ENCODE data around the gene TRPV3. TPM values are rescaled to one million over a fixed set of nuclear protein-coding genes. Genes with fewer than 3 reads are reported as not detected.

The TRPV3 gene
- total and polyA plus RNA-seq, 2 donors (not counting 1 experiment from before 2014, with no cell fraction given): 0.20 to 0.99 TPM

- H3K9me3 ChIP-seq (ENCODE audit: control insufficient read depth, insufficient read depth, low read depth, low read length): no peaks in the 10 kb centered on the region
- H3K27ac ChIP-seq (ENCODE audit: insufficient read depth, low read length): no peak overlapping the region
- TF ChIP-seq, protein P1, sequence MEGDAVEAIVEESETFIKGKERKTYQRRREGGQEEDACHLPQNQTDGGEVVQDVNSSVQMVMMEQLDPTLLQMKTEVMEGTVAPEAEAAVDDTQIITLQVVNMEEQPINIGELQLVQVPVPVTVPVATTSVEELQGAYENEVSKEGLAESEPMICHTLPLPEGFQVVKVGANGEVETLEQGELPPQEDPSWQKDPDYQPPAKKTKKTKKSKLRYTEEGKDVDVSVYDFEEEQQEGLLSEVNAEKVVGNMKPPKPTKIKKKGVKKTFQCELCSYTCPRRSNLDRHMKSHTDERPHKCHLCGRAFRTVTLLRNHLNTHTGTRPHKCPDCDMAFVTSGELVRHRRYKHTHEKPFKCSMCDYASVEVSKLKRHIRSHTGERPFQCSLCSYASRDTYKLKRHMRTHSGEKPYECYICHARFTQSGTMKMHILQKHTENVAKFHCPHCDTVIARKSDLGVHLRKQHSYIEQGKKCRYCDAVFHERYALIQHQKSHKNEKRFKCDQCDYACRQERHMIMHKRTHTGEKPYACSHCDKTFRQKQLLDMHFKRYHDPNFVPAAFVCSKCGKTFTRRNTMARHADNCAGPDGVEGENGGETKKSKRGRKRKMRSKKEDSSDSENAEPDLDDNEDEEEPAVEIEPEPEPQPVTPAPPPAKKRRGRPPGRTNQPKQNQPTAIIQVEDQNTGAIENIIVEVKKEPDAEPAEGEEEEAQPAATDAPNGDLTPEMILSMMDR (conservative IDR thresholded peaks at IDR 0.05 in 1 of 2, IDR thresholded peaks at IDR 0.05 in 1 of 2; ENCODE audit: low read depth in 1 of 2, low read length in 2 of 2): no peak
- TF ChIP-seq EZH2 (IDR thresholded peaks at IDR 0.05; ENCODE audit: low read length, missing control alignments): no peak
- H3K9ac ChIP-seq (ENCODE audit: insufficient read depth, low read length): no peak overlapping the region
- no peaks in the 10 kb centered on the region for H4K20me1 ChIP-seq (ENCODE audit: control insufficient read depth, extremely low read depth, insufficient read depth, low read length)
- H2AFZ ChIP-seq (ENCODE audit: low read length): no peak overlapping the region
- DNase-seq (ENCODE audit: low read depth in 2 of 2): no peak
- H3K36me3 ChIP-seq (ENCODE audit: control insufficient read depth, insufficient read depth, low read length): no peaks in the 10 kb centered on the region
- H3K4me3 ChIP-seq (replicated peaks in 1 of 4; ENCODE audit: control extremely low read depth in 1 of 4, insufficient read depth in 1 of 4, low read depth in 3 of 4, low read length in 4 of 4): no peak overlapping the region
- no peaks in the 10 kb centered on the region for H3K79me2 ChIP-seq (ENCODE audit: control insufficient read depth, insufficient read depth, low read length)
- peaks cover 4% of the 10 kb centered on the region for H3K4me1 ChIP-seq (ENCODE audit: control insufficient read depth, extremely low read depth, insufficient read depth, low read length)
- H3K4me2 ChIP-seq (ENCODE audit: extremely low read depth, insufficient read depth, low read length): no peak overlapping the region
- H3K27me3 ChIP-seq (ENCODE audit: control insufficient read depth, insufficient read depth, low read length): no peaks in the 10 kb centered on the region
Measured at GRCh38 chr17:3553419-3554401, 3.9 kb downstream of the TRPV3 start.

DNA sequence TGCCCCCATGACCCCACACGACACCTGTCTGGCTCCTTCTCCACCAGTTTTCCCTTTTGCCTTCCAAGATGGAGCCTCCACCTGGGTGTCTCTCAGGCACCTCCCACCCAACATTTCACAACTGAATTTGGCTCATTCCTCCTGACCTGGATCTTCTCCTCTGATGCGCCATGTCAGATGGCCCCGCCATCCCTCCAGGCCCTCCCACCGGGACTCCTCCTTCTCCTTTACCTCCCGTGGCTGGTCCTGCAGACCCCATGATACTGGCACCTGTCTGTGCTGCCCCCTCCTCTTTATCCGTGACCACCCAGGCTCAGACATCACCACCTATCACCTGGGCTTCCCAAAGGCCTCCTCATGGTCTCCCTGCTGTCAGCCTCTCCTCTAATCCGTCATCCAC, 4.7 kb downstream of the TRPV3 start:
- no peak overlapping the region for H3K27ac ChIP-seq (ENCODE audit: insufficient read depth, low read length)
- no peak for DNase-seq (ENCODE audit: low read depth in 2 of 2)
- no peaks in the 10 kb centered on the region for H3K27me3 ChIP-seq (ENCODE audit: control insufficient read depth, insufficient read depth, low read length)
- H3K4me1 ChIP-seq (ENCODE audit: control insufficient read depth, extremely low read depth, insufficient read depth, low read length): no peaks in the 10 kb centered on the region
- H3K4me3 ChIP-seq (replicated peaks in 1 of 4; ENCODE audit: control extremely low read depth in 1 of 4, insufficient read depth in 1 of 4, low read depth in 3 of 4, low read length in 4 of 4): no peak overlapping the region
- H2AFZ ChIP-seq (ENCODE audit: low read length): no peak overlapping the region
- no peaks in the 10 kb centered on the region for H3K9me3 ChIP-seq (ENCODE audit: control insufficient read depth, insufficient read depth, low read depth, low read length)
- no peak overlapping the region for H3K9ac ChIP-seq (ENCODE audit: insufficient read depth, low read length)
- no peak for TF ChIP-seq EZH2 (IDR thresholded peaks at IDR 0.05; ENCODE audit: low read length, missing control alignments)
- TF ChIP-seq, protein P1 (conservative IDR thresholded peaks at IDR 0.05 in 1 of 2, IDR thresholded peaks at IDR 0.05 in 1 of 2; ENCODE audit: low read depth in 1 of 2, low read length in 2 of 2): no peak
- H3K36me3 ChIP-seq (ENCODE audit: control insufficient read depth, insufficient read depth, low read length): no peaks in the 10 kb centered on the region
- H3K4me2 ChIP-seq (ENCODE audit: extremely low read depth, insufficient read depth, low read length): no peak overlapping the region
- H4K20me1 ChIP-seq (ENCODE audit: control insufficient read depth, extremely low read depth, insufficient read depth, low read length): no peaks in the 10 kb centered on the region
- H3K79me2 ChIP-seq (ENCODE audit: control insufficient read depth, insufficient read depth, low read length): no peaks in the 10 kb centered on the region

- Histone ChIP-seq H4K20me1 (ENCODE audit: control insufficient read depth, extremely low read depth, insufficient read depth, low read length) (no peaks in the 10 kb centered on the region), H2AFZ (ENCODE audit: low read length) (no peak overlapping the region), H3K27ac (ENCODE audit: insufficient read depth, low read length) (no peak overlapping the region), H3K4me3 (replicated peaks in 1 of 4; ENCODE audit: control extremely low read depth in 1 of 4, insufficient read depth in 1 of 4, low read depth in 3 of 4, low read length in 4 of 4) (no peak overlapping the region), H3K9me3 (ENCODE audit: control insufficient read depth, insufficient read depth, low read depth, low read length) (no peaks in the 10 kb centered on the region), H3K27me3 (ENCODE audit: control insufficient read depth, insufficient read depth, low read length) (no peaks in the 10 kb centered on the region), H3K79me2 (ENCODE audit: control insufficient read depth, insufficient read depth, low read length) (no peaks in the 10 kb centered on the region), H3K36me3 (ENCODE audit: control insufficient read depth, insufficient read depth, low read length) (no peaks in the 10 kb centered on the region), H3K4me1 (ENCODE audit: control insufficient read depth, extremely low read depth, insufficient read depth, low read length) (no peaks in the 10 kb centered on the region), H3K9ac (ENCODE audit: insufficient read depth, low read length) (no peak overlapping the region), H3K4me2 (ENCODE audit: extremely low read depth, insufficient read depth, low read length) (no peak overlapping the region)
- TF ChIP-seq, protein P1 (conservative IDR thresholded peaks at IDR 0.05 in 1 of 2, IDR thresholded peaks at IDR 0.05 in 1 of 2; ENCODE audit: low read depth in 1 of 2, low read length in 2 of 2): peak in 1 of 2 donors; percentile 11
- no peak for TF ChIP-seq EZH2 (IDR thresholded peaks at IDR 0.05; ENCODE audit: low read length, missing control alignments)
- DNase-seq (ENCODE audit: low read depth in 2 of 2): no peak
Measured at GRCh38 chr17:3551189-3551588, 6.4 kb downstream of the TRPV3 start.
